OCI-LY3 (cell line): Measurements from ENCODE around the gene CREBBP.

Experiments used
- CTCF ChIP-seq: fragments of 200-600, 300-600 bp; sonication (generic); IDR thresholded peaks from 2 replicates; pipeline ENCODE4 v1.5.1; 2014; ENCODE audit warnings: antibody characterized with exemption, low read length, low read depth
- EZH2phosphoT487 ChIP-seq: fragments of 200-600 bp; shearing (Covaris generic); IDR thresholded peaks from 2 replicates; pipeline ENCODE4 v1.6.1; 2018; ENCODE audit warnings: antibody characterized with exemption, mixed run types, low read depth

GRCh38 chr16:3889059-3889458 is 8.5 kb upstream of the CREBBP start:
- TF ChIP-seq CTCF (no peak), EZH2phosphoT487 (no peak)
